H1 (cell line): ENCODE data around the gene TGIF1. TPM values are rescaled to one million over a fixed set of nuclear protein-coding genes. Genes with fewer than 3 reads are reported as not detected.

ENCODE experiments used
- CTCF ChIA-PET: fragments of 300-600 bp; sonication (Branson Sonifier 250); formaldehyde crosslinking; loops from one replicate; lab custom pipeline; 2021; ENCODE audit not compliant: partially characterized antibody; lab: Charles Lee
- POLR2A ChIA-PET: fragments of 300-600 bp; sonication (Branson Sonifier 250); formaldehyde crosslinking; loops from one replicate; lab custom pipeline; 2021; ENCODE audit warnings: inconsistent platforms; ENCODE audit not compliant: partially characterized antibody; lab: Charles Lee
- DNase-seq, 2 experiments: peaks; one replicate each; pipeline versions ENCODE4 v3.0.0 to v3.0.0-alpha.2; 2010 to 2022; ENCODE audit warnings: low spot score in 2 of 2, low read depth in 1 of 2, mixed read lengths in 1 of 2
- FAIRE-seq: peaks from 2 replicates; lab custom pipeline; 2011; peaks lifted over from hg19 to GRCh38; lab: Jason Lieb, UNC
- H2AFZ ChIP-seq: 2 replicates; pipeline ENCODE4 v1.8.1; 2012; ENCODE audit warnings: low read length, inconsistent platforms
- H2AK5ac ChIP-seq: 2 replicates; pipeline ENCODE4 v1.6.1; 2013; ENCODE audit warnings: low read depth, low read length
- H2BK120ac ChIP-seq: replicated peaks from 2 replicates; pipeline ENCODE3; 2013; ENCODE audit warnings: low read depth, low read length, inconsistent platforms
- H2BK12ac ChIP-seq: 2 replicates; pipeline ENCODE4 v1.6.1; 2013; ENCODE audit warnings: low read depth, low read length
- H2BK15ac ChIP-seq: 2 replicates; pipeline ENCODE4 v1.6.1; 2013; ENCODE audit warnings: low read length
- H2BK20ac ChIP-seq: 2 replicates; pipeline ENCODE4 v1.6.1; 2013; ENCODE audit warnings: low read length
- H2BK5ac ChIP-seq: 2 replicates; pipeline ENCODE4 v1.6.1; 2013; ENCODE audit warnings: low read depth, low read length
- H3K14ac ChIP-seq: 2 replicates; pipeline ENCODE4 v1.6.1; 2013; ENCODE audit warnings: inconsistent platforms; ENCODE audit not compliant: insufficient read length
- H3K18ac ChIP-seq: 2 replicates; pipeline ENCODE4 v1.6.1; 2013; ENCODE audit warnings: low read length; ENCODE audit errors: extremely low read depth
- H3K23ac ChIP-seq: 2 replicates; pipeline ENCODE4 v1.6.1; 2013; ENCODE audit warnings: inconsistent platforms; ENCODE audit not compliant: insufficient read length
- H3K23me2 ChIP-seq: 2 replicates; pipeline ENCODE4 v1.6.1; 2013; ENCODE audit warnings: low read depth, low read length
- H3K27ac ChIP-seq: 2 replicates; pipeline ENCODE4 v1.6.1; 2011; ENCODE audit warnings: low read depth, low read length, inconsistent platforms
- H3K27me3 ChIP-seq, 4 experiments: replicated peaks in 1 of 4; 1 replicate in 1 of 4; 2 replicates in 3 of 4; pipeline versions ENCODE4 v1.6.1 to v1.8.1; 2011 to 2013; ENCODE audit warnings: low read length in 3 of 4, mild to moderate bottlenecking in 3 of 4, inconsistent platforms in 2 of 4, mixed read lengths in 2 of 4, moderate library complexity in 1 of 4; ENCODE audit not compliant: control insufficient read depth in 3 of 4, insufficient read depth in 3 of 4; ENCODE audit errors: extremely low read depth in 1 of 4
- H3K36me3 ChIP-seq, 4 experiments: 2 replicates each; pipeline versions ENCODE4 v1.6.1 to v1.8.1; 2011 to 2013; ENCODE audit warnings: mild to moderate bottlenecking in 4 of 4, low read length in 3 of 4, moderate library complexity in 2 of 4, control low read depth in 1 of 4, inconsistent platforms in 1 of 4; ENCODE audit not compliant: insufficient read depth in 4 of 4, control insufficient read depth in 2 of 4
- H3K4ac ChIP-seq: replicated peaks from 2 replicates; pipeline ENCODE3; 2013; ENCODE audit warnings: low read length, low read depth, mixed read lengths, inconsistent platforms; ENCODE audit not compliant: insufficient read length
- H3K4me1 ChIP-seq, 4 experiments: replicated peaks in 1 of 4; 1 replicate in 1 of 4; 2 replicates in 3 of 4; pipeline versions ENCODE4 v1.6.1 to v1.8.1; 2011 to 2013; ENCODE audit warnings: low read length in 3 of 4, inconsistent platforms in 2 of 4, mixed read lengths in 1 of 4; ENCODE audit not compliant: insufficient read depth in 4 of 4, control insufficient read depth in 3 of 4
- H3K4me2 ChIP-seq, 2 experiments: 2 replicates each; pipeline versions ENCODE4 v1.6.1 to v1.8.1; 2011 to 2013; ENCODE audit warnings: low read depth in 2 of 2, low read length in 2 of 2, control low read depth in 1 of 2, inconsistent platforms in 1 of 2, mild to moderate bottlenecking in 1 of 2; ENCODE audit not compliant: insufficient read depth in 1 of 2
- H3K4me3 ChIP-seq, 4 experiments: fragments of 200-600, 300-600 bp in 1 of 4; sonication (generic), shearing (Covaris generic), sonication (Bioruptor Twin) in 1 of 4; 2 replicates each; pipeline versions ENCODE4 v1.5.1 to v1.8.1; 2011 to 2016; ENCODE audit warnings: low read length in 4 of 4, low read depth in 3 of 4, control low read depth in 2 of 4, inconsistent platforms in 2 of 4, mild to moderate bottlenecking in 2 of 4, mixed read lengths in 1 of 4, moderate library complexity in 1 of 4; ENCODE audit not compliant: insufficient read depth in 2 of 4; ENCODE audit errors: extremely low read depth in 1 of 4
- H3K56ac ChIP-seq: replicated peaks from 2 replicates; pipeline ENCODE3; 2013; ENCODE audit warnings: low read depth, mild to moderate bottlenecking, mixed read lengths, low read length, inconsistent platforms; ENCODE audit not compliant: insufficient read length
- H3K79me1 ChIP-seq: 2 replicates; pipeline ENCODE4 v1.6.1; 2013; ENCODE audit warnings: low read depth, low read length, control low read depth
- H3K79me2 ChIP-seq, 2 experiments: 2 replicates each; pipeline versions ENCODE4 v1.6.1 to v1.8.1; 2012 to 2013; ENCODE audit warnings: low read length in 2 of 2, mild to moderate bottlenecking in 2 of 2, inconsistent platforms in 1 of 2; ENCODE audit not compliant: insufficient read depth in 2 of 2, control insufficient read depth in 1 of 2
- H3K9ac ChIP-seq, 4 experiments: replicated peaks in 1 of 4; 1 replicate in 1 of 4; 2 replicates in 3 of 4; pipeline versions ENCODE4 v1.6.1 to v1.8.1; 2011 to 2013; ENCODE audit warnings: low read depth in 3 of 4, low read length in 3 of 4, control low read depth in 2 of 4, mild to moderate bottlenecking in 2 of 4, moderate library complexity in 2 of 4, inconsistent platforms in 1 of 4; ENCODE audit errors: extremely low read depth in 1 of 4
- H3K9me3 ChIP-seq, 2 experiments: 2 replicates each; pipeline versions ENCODE4 v1.6.1 to v1.8.1; 2012 to 2013; ENCODE audit warnings: mild to moderate bottlenecking in 2 of 2, moderate library complexity in 2 of 2, control low read depth in 1 of 2, inconsistent platforms in 1 of 2, low read depth in 1 of 2, low read length in 1 of 2, mixed read lengths in 1 of 2; ENCODE audit not compliant: insufficient read depth in 2 of 2
- H4K20me1 ChIP-seq, 2 experiments: replicated peaks in 1 of 2; 2 replicates each; pipeline versions ENCODE3 to v1.8.1; 2011 to 2013; ENCODE audit warnings: inconsistent platforms in 2 of 2, low read length in 2 of 2, mild to moderate bottlenecking in 1 of 2; ENCODE audit not compliant: insufficient read depth in 2 of 2, control insufficient read depth in 1 of 2
- H4K5ac ChIP-seq: 2 replicates; pipeline ENCODE4 v1.6.1; 2013; ENCODE audit warnings: low read length, low read depth, mixed read lengths, inconsistent platforms; ENCODE audit not compliant: insufficient read length
- H4K8ac ChIP-seq: 2 replicates; pipeline ENCODE4 v1.8.0; 2013; ENCODE audit warnings: mild to moderate bottlenecking, moderate library complexity, low read length, inconsistent platforms; ENCODE audit not compliant: insufficient read depth; ENCODE audit errors: extremely low read depth
- H4K91ac ChIP-seq: replicated peaks from 2 replicates; pipeline ENCODE3; 2013; ENCODE audit warnings: low read length, mixed read lengths, inconsistent platforms; ENCODE audit not compliant: insufficient read length
- ASH2L ChIP-seq: fragments of 200-600, 300-600 bp; sonication (generic); IDR thresholded peaks from one replicate; pipeline ENCODE4 v1.7.1; 2017; ENCODE audit warnings: low read length
- ATF2 ChIP-seq: IDR thresholded peaks from 2 replicates; pipeline ENCODE4 v1.6.1; 2012; ENCODE audit warnings: low read length, inconsistent platforms
- BACH1 ChIP-seq: IDR thresholded peaks from 2 replicates; pipeline ENCODE4 v1.6.1; 2012; ENCODE audit warnings: low read length, improper control_type of control experiment
- CTBP2 ChIP-seq: IDR thresholded peaks from 2 replicates; pipeline ENCODE4 v1.7.0; 2011; ENCODE audit warnings: borderline replicate concordance, mild to moderate bottlenecking, moderate library complexity, mixed read lengths, low read length; ENCODE audit not compliant: insufficient read depth, insufficient read length
- E2F6 ChIP-seq: IDR thresholded peaks from 2 replicates; pipeline ENCODE4 v1.6.1; 2012; ENCODE audit warnings: inconsistent platforms
- GTF2F1 ChIP-seq: IDR thresholded peaks from 2 replicates; pipeline ENCODE4 v1.6.1; 2012; ENCODE audit warnings: low read depth, low read length, improper control_type of control experiment, borderline replicate concordance
- POU5F1 ChIP-seq: IDR thresholded peaks from 2 replicates; pipeline ENCODE4 v1.6.1; 2011; ENCODE audit warnings: low read depth, mild to moderate bottlenecking, low read length, moderate library complexity
- RAD21 ChIP-seq, 2 experiments: IDR thresholded peaks in 1 of 2; conservative IDR thresholded peaks in 1 of 2; 2 replicates each; pipeline ENCODE4 v1.6.1; 2011; ENCODE audit warnings: low read depth in 2 of 2, low read length in 2 of 2, improper control_type of control experiment in 1 of 2, inconsistent platforms in 1 of 2, mild to moderate bottlenecking in 1 of 2, moderate library complexity in 1 of 2
- RNF2 ChIP-seq: fragments of 200-900, 300-1000 bp; sonication (generic); IDR thresholded peaks from 2 replicates; pipeline ENCODE4 v1.7.1; 2016; ENCODE audit warnings: borderline replicate concordance, low read depth, mild to moderate bottlenecking, antibody characterized with exemption, low read length; ENCODE audit not compliant: poor library complexity, severe bottlenecking; ENCODE audit errors: missing control alignments
- TEAD4 ChIP-seq: IDR thresholded peaks from 2 replicates; pipeline ENCODE4 v1.6.1; 2012; ENCODE audit warnings: low read depth, low read length, inconsistent platforms, mixed read lengths
- WGBS, 2 experiments: shearing (Covaris generic) in 1 of 2; methylation state at CpG; one replicate each; pipeline versions ENCODE4 v1.1.6 to v1.1.7; 2013 to 2015; ENCODE audit warnings: low lambda C conversion rate in 2 of 2, mixed read lengths in 2 of 2, inconsistent platforms in 1 of 2, low coverage in 1 of 2, missing lambda C conversion rate in 1 of 2; ENCODE audit not compliant: insufficient replicate concordance in 2 of 2, insufficient coverage in 1 of 2, insufficient read length in 1 of 2; ENCODE audit errors: extremely low coverage in 1 of 2, missing lambda C conversion rate in 1 of 2; 5-methylcytosine and 5-hydroxymethylcytosine counted together
- polyA plus RNA-seq, 7 experiments: library from polyadenylated mRNA; depleted of rRNA in 3 of 7; stranded (reverse) in 5 of 7; unstranded in 2 of 7; fragments of >200 nt in 5 of 7; fragments of 200-250 nt in 2 of 7; gene quantifications; 1 replicate in 5 of 7; 2 replicates in 1 of 7; 4 replicates in 1 of 7; pipeline versions ENCODE4 v1.2.1 to v1.2.3, GENCODE V29; 2011 to 2013; ENCODE audit warnings: missing spikeins in 2 of 7, mixed read lengths in 2 of 7
- total RNA-seq: library from RNA; stranded (reverse); fragmentation: NEBNext Ultra II Directional; extraction: Animal tissue kit (Norgen Biotek cat#: 25700); gene quantifications from 2 replicates; pipeline ENCODE4 v1.2.1, GENCODE V29; 2021

TGIF1 gene
- total and polyA plus RNA-seq, 2 of the 8 experiments (the other 6 are each of a cell fraction or from before 2014, with no cell fraction given): 256 to 262 TPM

GRCh38 chr18:3491981-3492555, 42.1 kb downstream of the TGIF1 start:
- H3K23ac ChIP-seq: no peak overlapping the region
- no peak overlapping the region for H2BK15ac ChIP-seq
- no peaks in the 10 kb centered on the region for H3K79me1 ChIP-seq
- FAIRE-seq (no peak), DNase-seq (no peak)
- H3K56ac ChIP-seq: no peak overlapping the region
- no peak overlapping the region for H2BK5ac ChIP-seq
- no peak overlapping the region for H3K9ac ChIP-seq
- no peak overlapping the region for H3K4me3 ChIP-seq
- H4K91ac ChIP-seq: no peak overlapping the region
- no peaks in the 10 kb centered on the region; a peak in 1 of 7 replicates for H3K27me3 ChIP-seq
- 64% methylated on average over 1 of the region's 1 CpG; no CpG with 5 or more reads in 1 of the 2 experiments for WGBS, 2 experiments
- no peak overlapping the region for H2BK20ac ChIP-seq
- no peak overlapping the region for H4K5ac ChIP-seq
- H3K18ac ChIP-seq: no peak overlapping the region
- H3K9me3 ChIP-seq: no peaks in the 10 kb centered on the region
- no peaks in the 10 kb centered on the region for H4K20me1 ChIP-seq
- H2AFZ ChIP-seq: no peak overlapping the region
- ChIA-PET CTCF (interaction anchor here (1.3 to 3.5 kb wide), 5 partner anchors 10 to 175 kb away, joined by 4 to 12 read pairs (median 6); no protein-coding TSS in a partner anchor), POLR2A (interaction anchor here (0.6 to 1.3 kb wide), 2 partner anchors 18 to 126 kb away, joined by 3 to 5 read pairs; no protein-coding TSS in a partner anchor)
- no peak overlapping the region for H2BK120ac ChIP-seq
- H3K4me2 ChIP-seq: no peak overlapping the region
- H3K27ac ChIP-seq: no peak overlapping the region
- H4K8ac ChIP-seq: no peak overlapping the region
- H3K4me1 ChIP-seq: peaks cover 0 to 6% (median 4%) of the 10 kb centered on the region in 4 experiments; a peak in 4 of 7 replicates
- no peak overlapping the region for H2AK5ac ChIP-seq
- no peaks in the 10 kb centered on the region for H3K23me2 ChIP-seq
- no peak overlapping the region for H3K14ac ChIP-seq
- no peaks in the 10 kb centered on the region for H3K36me3 ChIP-seq
- no peaks in the 10 kb centered on the region for H3K79me2 ChIP-seq
- H3K4ac ChIP-seq: no peak overlapping the region
- no peak overlapping the region for H2BK12ac ChIP-seq
- TF ChIP-seq TEAD4: no peak
- TF ChIP-seq RAD21 (IDR thresholded peaks at IDR 0.05 in 1 of 2, conservative IDR thresholded peaks at IDR 0.05 in 1 of 2; ENCODE audit: low read depth in 2 of 2, low read length in 2 of 2): no peak
- no peak for TF ChIP-seq CTBP2
- no peak for TF ChIP-seq POU5F1
- TF ChIP-seq RNF2: no peak
- TF ChIP-seq GTF2F1: no peak
- no peak for TF ChIP-seq BACH1
- TF ChIP-seq E2F6: no peak
- no peak for TF ChIP-seq ASH2L
- TF ChIP-seq ATF2: no peak
